K562 (cell line): ENCODE measurements around the gene NUBPL. TPM values are rescaled to one million over a fixed set of nuclear protein-coding genes. Genes with fewer than 3 reads are reported as not detected.

Experiments used
- CEBPG ChIP-seq, 3 experiments: fragments of 200-800 bp in 1 of 3; sonication (Bioruptor generic) in 1 of 3; sonication (generic) in 1 of 3; formaldehyde crosslinking in 1 of 3; IDR thresholded peaks in 2 of 3; conservative IDR thresholded peaks in 1 of 3; 2 replicates each; pipeline versions ENCODE4 v1.6.1 to v1.8.0; 2016 to 2022; ENCODE audit warnings: missing compliant biosample characterization in 2 of 3, missing genetic modification characterization in 2 of 3, mild to moderate bottlenecking in 1 of 3, missing genetic modification reagents in 1 of 3
- ETV6 ChIP-seq, 3 experiments: fragments of 150-350 bp in 1 of 3; sonication (generic) in 1 of 3; formaldehyde crosslinking in 1 of 3; IDR thresholded peaks; 2 replicates each; pipeline versions ENCODE4 v1.6.1 to v1.8.0; 2014 to 2022; ENCODE audit warnings: borderline replicate concordance in 2 of 3, low read depth in 2 of 3, antibody characterized with exemption in 1 of 3, low read length in 1 of 3, mild to moderate bottlenecking in 1 of 3, missing genetic modification reagents in 1 of 3
- NFE2 ChIP-seq: IDR thresholded peaks from 2 replicates; pipeline ENCODE4 v1.6.1; 2014; ENCODE audit warnings: antibody characterized with exemption, low read depth
- POLR2AphosphoS2 ChIP-seq: IDR thresholded peaks from 2 replicates; pipeline ENCODE4 v1.6.1; 2012; ENCODE audit warnings: low read length, improper control_type of control experiment
- POLR3G ChIP-seq: IDR thresholded peaks from 2 replicates; pipeline ENCODE4 v1.6.1; 2011; ENCODE audit not compliant: insufficient read length, insufficient replicate concordance; ENCODE audit errors: extremely low read depth
- RERE ChIP-seq: sonication (generic); formaldehyde crosslinking; IDR thresholded peaks from 2 replicates; pipeline ENCODE4 v1.8.0; 2023; ENCODE audit warnings: missing genetic modification reagents, mild to moderate bottlenecking, borderline replicate concordance
- REST ChIP-seq, 2 experiments: fragments of 450-650 bp; formaldehyde crosslinking in 1 of 2; IDR thresholded peaks; 2 replicates each; pipeline versions ENCODE4 v1.4.0 to v1.6.1; 2014 to 2020; ENCODE audit warnings: mild to moderate bottlenecking in 2 of 2, borderline replicate concordance in 1 of 2, low read depth in 1 of 2
- SMAD1 ChIP-seq: fragments of 150-350 bp; IDR thresholded peaks from 2 replicates; pipeline ENCODE4 v1.6.1; 2014; ENCODE audit warnings: low read length, low read depth; ENCODE audit not compliant: partially characterized antibody
- STAT5A ChIP-seq: IDR thresholded peaks from 2 replicates; pipeline ENCODE4 v1.6.1; 2012; ENCODE audit warnings: low read length, inconsistent platforms, borderline replicate concordance
- TARDBP ChIP-seq: fragments of 450-650 bp; IDR thresholded peaks from 2 replicates; pipeline ENCODE4 v1.6.1; 2016
- THRA ChIP-seq: fragments of 450-650 bp; IDR thresholded peaks from 2 replicates; pipeline ENCODE4 v1.6.1; 2017; ENCODE audit warnings: mild to moderate bottlenecking, moderate library complexity
- ZNF184 ChIP-seq: sonication (generic); formaldehyde crosslinking; IDR thresholded peaks from 2 replicates; pipeline ENCODE4 v1.5.0; 2020; ENCODE audit warnings: missing genetic modification reagents
- polyA plus RNA-seq, 8 experiments: library from polyadenylated mRNA; depleted of rRNA in 4 of 8; stranded (reverse) in 5 of 8; unstranded in 3 of 8; fragments of >200 nt; fragmentation: Nextera tagmentation in 2 of 8; fragmentation: Illumina TruSeq in 1 of 8; extraction: Ambion mirVana in 2 of 8; extraction: Trizol in 1 of 8; gene quantifications; 2 replicates each; pipeline versions ENCODE4 v1.2.1 to v1.2.3, GENCODE V29; 2011 to 2014; ENCODE audit warnings: inconsistent platforms in 1 of 8, missing spikeins in 1 of 8
- total RNA-seq, 7 experiments: library from RNA; depleted of rRNA in 6 of 7; stranded (reverse); fragments of >200 nt in 6 of 7; fragmentation: Illumina TruSeq in 2 of 7; extraction: Trizol in 2 of 7; gene quantifications; 2 replicates each; pipeline versions ENCODE4 v1.2.1 to v1.2.3, GENCODE V29; 2011 to 2021; ENCODE audit warnings: low replicate concordance in 1 of 7

The NUBPL gene
- total and polyA plus RNA-seq, 9 of the 15 experiments (the other 6 are each of a cell fraction or from before 2014, with no cell fraction given): 3.2 to 8.7 (median 6.1) TPM

- TF ChIP-seq REST (IDR thresholded peaks at IDR 0.05; ENCODE audit: borderline replicate concordance) (no peak), REST (CRISPR knock-in tag; IDR thresholded peaks at IDR 0.05; ENCODE audit: low read depth) (no peak), POLR2AphosphoS2 (no peak), SMAD1 (no peak), STAT5A (no peak), CEBPG (CRISPR knock-in tag; IDR thresholded peaks at IDR 0.05) (no peak), CEBPG (tag; conservative IDR thresholded peaks at IDR 0.05 in 1 of 2, IDR thresholded peaks at IDR 0.05 in 1 of 2) (no peak), ETV6 (IDR thresholded peaks at IDR 0.05; ENCODE audit: borderline replicate concordance in 1 of 2, low read depth in 2 of 2, low read length in 1 of 2) (no peak), ETV6 (CRISPR knock-in tag; IDR thresholded peaks at IDR 0.05; ENCODE audit: borderline replicate concordance) (no peak), THRA (no peak), TARDBP (no peak), POLR3G (no peak), RERE (no peak), NFE2 (no peak), ZNF184 (CRISPR knock-in tag) (no peak)
Measured at GRCh38 chr14:31545328-31545727, 15.9 kb upstream of the NUBPL start (continued).
